ENCODE results near the gene CAMTA1.

Gene CAMTA1

DNA sequence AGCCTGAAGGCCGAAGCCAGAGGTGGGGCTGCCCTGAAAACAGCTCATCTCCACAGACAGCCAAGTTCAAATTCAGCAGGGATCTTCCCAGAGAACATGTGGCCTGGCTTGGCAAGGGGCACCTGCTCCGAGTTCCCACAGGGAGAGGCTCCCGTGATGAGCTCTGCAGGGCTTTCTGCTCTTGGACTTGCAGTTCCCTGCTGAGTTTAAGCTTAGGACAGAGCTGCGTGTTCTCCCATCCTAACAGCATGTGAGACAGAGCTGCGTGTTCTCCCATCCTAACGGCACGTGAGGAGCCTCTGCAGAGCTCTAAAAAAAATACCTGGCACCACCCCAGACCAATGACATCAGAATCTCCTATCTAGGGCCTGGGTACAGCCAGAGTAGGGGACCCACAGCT lies 872.8 kb downstream of the CAMTA1 start:
- no peaks in the 10 kb centered on the region for H3K36me3 ChIP-seq (ENCODE audit: insufficient read depth, low read length)

DNA sequence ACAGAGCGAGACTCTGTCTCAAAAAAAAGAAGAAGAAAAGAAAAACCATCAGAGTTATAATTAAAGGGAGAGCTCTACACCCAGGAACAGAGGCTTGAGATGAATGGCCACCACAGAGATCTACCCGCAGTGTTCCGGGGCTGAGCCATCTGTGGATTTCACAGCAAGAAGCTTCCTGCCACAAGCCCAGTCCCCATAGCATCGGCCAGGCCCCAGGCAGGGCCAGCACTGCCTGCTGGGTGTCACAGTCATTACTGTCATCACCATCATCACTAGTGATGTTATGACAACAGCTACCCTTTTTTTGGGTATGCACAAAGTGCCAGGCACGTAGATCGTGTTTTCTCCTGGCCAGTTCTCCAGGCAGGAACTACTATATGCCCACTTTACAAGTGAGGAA lies 874.3 kb downstream of the CAMTA1 start:
- WGBS = 78% methylated on average over 6 of the region's 6 CpGs
- no peaks in the 10 kb centered on the region for H3K4me1 ChIP-seq (ENCODE audit: insufficient read depth, low read length)
- no peak overlapping the region for H3K27ac ChIP-seq (ENCODE audit: low read depth, low read length)
- no peaks in the 10 kb centered on the region for H3K9me3 ChIP-seq (ENCODE audit: insufficient read depth, low read depth, low read length)
- no peak overlapping the region for H3K9ac ChIP-seq (ENCODE audit: low read depth, low read length)
- H3K27me3 ChIP-seq (ENCODE audit: insufficient read depth, low read length) = no peaks in the 10 kb centered on the region
- no peak overlapping the region for H3K4me3 ChIP-seq (ENCODE audit: low read length)
- H3K36me3 ChIP-seq (ENCODE audit: insufficient read depth, low read length) = no peaks in the 10 kb centered on the region

More for the DNA sequence above, 872.8 kb downstream of the CAMTA1 start:
- Histone ChIP-seq H3K9ac (ENCODE audit: low read depth, low read length) (no peak overlapping the region), H3K27ac (ENCODE audit: low read depth, low read length) (no peak overlapping the region), H3K27me3 (ENCODE audit: insufficient read depth, low read length) (no peaks in the 10 kb centered on the region), H3K4me3 (ENCODE audit: low read length) (no peak overlapping the region), H3K9me3 (ENCODE audit: insufficient read depth, low read depth, low read length) (no peaks in the 10 kb centered on the region), H3K4me1 (ENCODE audit: insufficient read depth, low read length) (no peaks in the 10 kb centered on the region)
- 93% methylated on average over 7 of the region's 7 CpGs for WGBS

DNA sequence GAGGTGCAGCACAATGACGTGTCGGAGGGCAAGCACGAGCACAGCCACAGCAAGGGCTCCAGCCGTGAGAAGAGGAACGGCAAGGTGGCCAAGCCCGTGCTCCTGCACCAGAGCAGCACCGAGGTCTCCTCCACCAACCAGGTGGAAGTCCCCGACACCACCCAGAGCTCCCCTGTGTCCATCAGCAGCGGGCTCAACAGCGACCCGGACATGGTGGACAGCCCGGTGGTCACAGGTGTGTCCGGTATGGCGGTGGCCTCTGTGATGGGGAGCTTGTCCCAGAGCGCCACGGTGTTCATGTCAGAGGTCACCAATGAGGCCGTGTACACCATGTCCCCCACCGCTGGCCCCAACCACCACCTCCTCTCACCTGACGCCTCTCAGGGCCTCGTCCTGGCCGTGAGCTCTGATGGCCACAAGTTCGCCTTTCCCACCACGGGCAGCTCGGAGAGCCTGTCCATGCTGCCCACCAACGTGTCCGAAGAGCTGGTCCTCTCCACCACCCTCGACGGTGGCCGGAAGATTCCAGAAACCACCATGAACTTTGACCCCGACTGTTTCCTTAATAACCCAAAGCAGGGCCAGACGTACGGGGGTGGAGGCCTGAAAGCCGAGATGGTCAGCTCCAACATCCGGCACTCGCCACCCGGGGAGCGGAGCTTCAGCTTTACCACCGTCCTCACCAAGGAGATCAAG lies 878.3 kb downstream of the CAMTA1 start:
- no peak overlapping the region for H3K4me3 ChIP-seq (ENCODE audit: low read length)
- no peak overlapping the region for H3K9ac ChIP-seq (ENCODE audit: low read depth, low read length)
- H3K27me3 ChIP-seq (ENCODE audit: insufficient read depth, low read length) = no peaks in the 10 kb centered on the region
- no peaks in the 10 kb centered on the region for H3K36me3 ChIP-seq (ENCODE audit: insufficient read depth, low read length)
- WGBS = 94% methylated on average over 38 of the region's 38 CpGs
- H3K4me1 ChIP-seq (ENCODE audit: insufficient read depth, low read length) = peaks cover 3% of the 10 kb centered on the region; the same call in 1 of the 2 replicates
- H3K27ac ChIP-seq (ENCODE audit: low read depth, low read length) = no peak overlapping the region
- H3K9me3 ChIP-seq (ENCODE audit: insufficient read depth, low read depth, low read length) = no peaks in the 10 kb centered on the region

DNA sequence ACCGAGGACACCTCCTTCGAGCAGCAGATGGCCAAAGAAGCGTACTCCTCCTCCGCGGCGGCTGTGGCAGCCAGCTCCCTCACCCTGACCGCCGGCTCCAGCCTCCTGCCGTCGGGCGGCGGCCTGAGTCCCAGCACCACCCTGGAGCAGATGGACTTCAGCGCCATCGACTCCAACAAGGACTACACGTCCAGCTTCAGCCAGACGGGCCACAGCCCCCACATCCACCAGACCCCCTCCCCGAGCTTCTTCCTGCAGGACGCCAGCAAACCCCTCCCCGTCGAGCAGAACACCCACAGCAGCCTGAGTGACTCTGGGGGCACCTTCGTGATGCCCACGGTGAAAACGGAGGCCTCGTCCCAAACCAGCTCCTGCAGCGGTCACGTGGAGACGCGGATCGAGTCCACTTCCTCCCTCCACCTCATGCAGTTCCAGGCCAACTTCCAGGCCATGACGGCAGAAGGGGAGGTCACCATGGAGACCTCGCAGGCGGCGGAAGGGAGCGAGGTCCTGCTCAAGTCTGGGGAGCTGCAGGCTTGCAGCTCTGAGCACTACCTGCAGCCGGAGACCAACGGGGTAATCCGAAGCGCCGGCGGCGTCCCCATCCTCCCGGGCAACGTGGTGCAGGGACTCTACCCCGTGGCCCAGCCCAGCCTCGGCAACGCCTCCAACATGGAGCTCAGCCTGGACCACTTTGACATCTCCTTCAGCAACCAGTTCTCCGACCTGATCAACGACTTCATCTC lies 879.1 kb downstream of the CAMTA1 start:
- Histone ChIP-seq H3K9ac (ENCODE audit: low read depth, low read length) (no peak overlapping the region), H3K27ac (ENCODE audit: low read depth, low read length) (no peak overlapping the region), H3K27me3 (ENCODE audit: insufficient read depth, low read length) (no peaks in the 10 kb centered on the region), H3K4me3 (ENCODE audit: low read length) (no peak overlapping the region), H3K36me3 (ENCODE audit: insufficient read depth, low read length) (no peaks in the 10 kb centered on the region), H3K4me1 (ENCODE audit: insufficient read depth, low read length) (peaks cover 3% of the 10 kb centered on the region; the same call in 1 of the 2 replicates), H3K9me3 (ENCODE audit: insufficient read depth, low read depth, low read length) (no peaks in the 10 kb centered on the region)
- WGBS = 94% methylated on average over 48 of the region's 48 CpGs

- 95% methylated on average over 21 of the region's 21 CpGs for WGBS
- Histone ChIP-seq H3K4me3 (ENCODE audit: low read length) (no peak overlapping the region), H3K4me1 (ENCODE audit: insufficient read depth, low read length) (peaks cover 4% of the 10 kb centered on the region; the same call in 1 of the 2 replicates), H3K27ac (ENCODE audit: low read depth, low read length) (no peak overlapping the region), H3K9ac (ENCODE audit: low read depth, low read length) (no peak overlapping the region), H3K36me3 (ENCODE audit: insufficient read depth, low read length) (no peaks in the 10 kb centered on the region), H3K9me3 (ENCODE audit: insufficient read depth, low read depth, low read length) (no peaks in the 10 kb centered on the region), H3K27me3 (ENCODE audit: insufficient read depth, low read length) (no peaks in the 10 kb centered on the region)
These were observed 879.6 kb downstream of the CAMTA1 start for GRCh38 chr1:7664893-7665250.

- Histone ChIP-seq H3K9ac (ENCODE audit: low read depth, low read length) (no peak overlapping the region), H3K36me3 (ENCODE audit: insufficient read depth, low read length) (no peaks in the 10 kb centered on the region), H3K9me3 (ENCODE audit: insufficient read depth, low read depth, low read length) (no peaks in the 10 kb centered on the region), H3K4me3 (ENCODE audit: low read length) (no peak overlapping the region), H3K27me3 (ENCODE audit: insufficient read depth, low read length) (no peaks in the 10 kb centered on the region), H3K27ac (ENCODE audit: low read depth, low read length) (no peak overlapping the region), H3K4me1 (ENCODE audit: insufficient read depth, low read length) (peaks cover 10% of the 10 kb centered on the region; the same call in 1 of the 2 replicates)
- WGBS = 83% methylated on average over 6 of the region's 6 CpGs
These were observed 881.0 kb downstream of the CAMTA1 start for GRCh38 chr1:7666249-7666648.

DNA sequence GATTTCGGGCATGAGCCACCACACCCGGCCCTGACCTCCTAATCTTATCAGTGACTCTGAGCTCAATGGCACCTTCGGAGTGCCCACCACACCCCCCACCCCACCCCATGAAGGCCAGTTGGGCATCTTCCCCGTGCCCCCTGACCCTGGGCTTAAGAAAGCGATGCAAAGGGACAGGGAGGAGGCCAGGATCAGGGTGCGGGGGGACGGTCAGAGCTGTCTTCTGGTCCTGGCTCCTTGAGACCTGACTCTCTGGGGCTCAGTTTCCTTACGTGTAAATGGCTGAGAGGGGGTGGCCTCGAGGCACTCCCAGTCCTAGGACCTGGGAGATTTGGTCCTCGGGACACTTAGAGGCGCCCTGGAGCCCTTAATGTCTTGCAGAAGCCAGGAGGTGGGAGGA lies 881.9 kb downstream of the CAMTA1 start:
- Histone ChIP-seq H3K9ac (ENCODE audit: low read depth, low read length) (no peak overlapping the region), H3K36me3 (ENCODE audit: insufficient read depth, low read length) (no peaks in the 10 kb centered on the region), H3K27me3 (ENCODE audit: insufficient read depth, low read length) (no peaks in the 10 kb centered on the region), H3K9me3 (ENCODE audit: insufficient read depth, low read depth, low read length) (no peaks in the 10 kb centered on the region), H3K27ac (ENCODE audit: low read depth, low read length) (no peak overlapping the region), H3K4me3 (ENCODE audit: low read length) (no peak overlapping the region), H3K4me1 (ENCODE audit: insufficient read depth, low read length) (peaks cover 10% of the 10 kb centered on the region; the same call in 1 of the 2 replicates)
- WGBS = 89% methylated on average over 11 of the region's 11 CpGs

GRCh38 chr1:7667625-7668218 lies 882.5 kb downstream of the CAMTA1 start:
- no peak overlapping the region; the same call in 1 of the 2 replicates for H3K27ac ChIP-seq (ENCODE audit: low read depth, low read length)
- H3K4me1 ChIP-seq (ENCODE audit: insufficient read depth, low read length) = peaks cover 10% of the 10 kb centered on the region; the same call in 1 of the 2 replicates
- 26% methylated on average over 11 of the region's 11 CpGs for WGBS
- H3K4me3 ChIP-seq (ENCODE audit: low read length) = no peak overlapping the region
- no peaks in the 10 kb centered on the region for H3K9me3 ChIP-seq (ENCODE audit: insufficient read depth, low read depth, low read length)
- no peak overlapping the region for H3K9ac ChIP-seq (ENCODE audit: low read depth, low read length)
- no peaks in the 10 kb centered on the region for H3K36me3 ChIP-seq (ENCODE audit: insufficient read depth, low read length)
- H3K27me3 ChIP-seq (ENCODE audit: insufficient read depth, low read length) = no peaks in the 10 kb centered on the region

DNA sequence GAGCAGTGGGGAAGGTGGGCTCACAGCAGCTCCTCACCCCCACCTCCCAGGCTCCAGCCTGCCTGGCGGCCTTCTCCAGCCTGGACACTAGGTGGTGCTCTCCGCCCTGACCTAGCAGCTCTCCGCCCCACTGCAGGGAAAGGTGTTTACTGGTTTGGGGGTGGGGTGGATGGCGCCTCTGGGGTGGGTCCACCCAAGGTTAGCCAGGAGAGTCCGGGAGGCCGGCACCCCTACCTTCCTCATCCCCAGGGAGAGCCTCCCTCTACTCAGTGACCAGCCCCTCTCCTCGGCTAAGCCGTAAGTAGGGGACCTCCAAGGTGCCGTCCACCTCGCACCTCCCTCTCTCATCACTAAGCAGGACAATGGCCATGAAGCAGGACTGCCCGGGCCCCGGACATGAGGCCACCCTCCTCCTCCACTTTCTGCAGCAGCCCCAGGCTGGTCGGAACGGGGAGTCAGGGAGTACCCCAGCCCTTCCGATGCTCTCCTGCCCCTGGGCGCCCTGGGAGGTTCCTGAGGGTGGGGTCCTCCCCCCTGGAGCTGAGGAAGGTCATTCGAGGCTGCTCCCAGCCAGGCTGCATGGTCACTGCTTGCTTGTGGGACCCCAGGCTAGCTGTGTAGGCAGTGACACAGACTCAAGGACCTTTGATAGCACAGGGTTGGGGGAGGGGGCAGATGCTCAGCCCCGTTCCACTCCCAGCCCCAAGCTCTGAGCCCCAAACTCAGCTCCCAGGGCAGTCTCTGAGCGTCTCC lies 884.5 kb downstream of the CAMTA1 start:
- 29% methylated on average over 16 of the region's 19 CpGs for whole genome bisulfite sequencing
- Histone ChIP-seq H3K27ac (ENCODE audit: low read depth, low read length) (no peak overlapping the region; the same call in 1 of the 2 replicates), H3K27me3 (ENCODE audit: insufficient read depth, low read length) (no peaks in the 10 kb centered on the region), H3K9me3 (ENCODE audit: insufficient read depth, low read depth, low read length) (no peaks in the 10 kb centered on the region), H3K36me3 (ENCODE audit: insufficient read depth, low read length) (no peaks in the 10 kb centered on the region), H3K4me3 (ENCODE audit: low read length) (peak overlapping the region; percentile 30), H3K4me1 (ENCODE audit: insufficient read depth, low read length) (peaks cover 10% of the 10 kb centered on the region; the same call in 1 of the 2 replicates), H3K9ac (ENCODE audit: low read depth, low read length) (no peak overlapping the region; the same call in 1 of the 2 replicates)

DNA sequence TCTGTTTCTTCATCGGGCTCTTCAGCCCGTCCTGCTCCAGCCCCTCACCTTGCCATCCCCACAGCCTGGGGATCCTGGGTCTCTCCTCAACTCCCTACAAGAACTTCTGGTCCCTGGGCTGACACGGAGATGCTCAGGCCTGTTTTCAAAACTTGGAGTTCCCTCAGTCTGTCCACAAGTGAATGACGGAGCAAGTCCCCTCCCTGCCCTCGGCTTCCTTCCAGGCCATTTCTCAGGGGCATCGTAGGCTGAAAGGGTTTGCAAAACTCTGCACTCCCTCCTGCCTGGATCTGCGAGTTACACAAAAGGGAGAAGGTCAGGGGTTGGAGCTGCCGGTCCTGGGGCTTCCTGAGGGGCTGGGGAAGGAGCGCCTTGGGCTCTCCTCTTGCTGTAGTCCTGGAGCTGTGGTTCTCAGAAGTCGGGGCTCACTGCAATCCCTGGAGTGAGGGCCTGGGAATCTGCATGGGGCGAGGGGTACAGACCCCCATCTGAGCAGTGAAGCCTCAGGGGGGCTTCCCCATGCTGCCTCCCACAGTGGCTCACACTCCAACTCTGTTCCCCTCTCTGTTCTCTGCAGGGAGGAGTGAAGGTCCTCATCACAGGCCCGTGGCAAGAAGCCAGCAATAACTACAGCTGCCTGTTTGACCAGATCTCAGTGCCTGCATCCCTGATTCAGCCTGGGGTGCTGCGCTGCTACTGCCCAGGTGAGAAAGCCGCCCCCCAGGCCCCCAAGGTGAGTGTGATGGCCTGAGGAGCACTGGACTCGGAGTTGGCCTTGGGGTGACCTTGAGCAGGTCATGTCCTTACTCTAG lies 885.3 kb downstream of the CAMTA1 start:
- 61% methylated on average over 15 of the region's 15 CpGs for WGBS
- Histone ChIP-seq H3K4me3 (ENCODE audit: low read length) (no peak overlapping the region; the same call in 1 of the 2 replicates), H3K27ac (ENCODE audit: low read depth, low read length) (no peak overlapping the region), H3K9ac (ENCODE audit: low read depth, low read length) (no peak overlapping the region), H3K27me3 (ENCODE audit: insufficient read depth, low read length) (peaks cover under 1% of the 10 kb centered on the region; the same call in 1 of the 2 replicates), H3K9me3 (ENCODE audit: insufficient read depth, low read depth, low read length) (no peaks in the 10 kb centered on the region), H3K36me3 (ENCODE audit: insufficient read depth, low read length) (no peaks in the 10 kb centered on the region), H3K4me1 (ENCODE audit: insufficient read depth, low read length) (peaks cover 10% of the 10 kb centered on the region; the same call in 1 of the 2 replicates)
